T-helper 2 cell treated with Interferon-gamma antibody and Interleukin-4, amounts not matched to agents 100 ng/mL and 5 ng/mL, for 36 hours (primary cell): Measurements from ENCODE around the gene SIRPA. TPM values are rescaled to one million over a fixed set of nuclear protein-coding genes. Genes with fewer than 3 reads are reported as not detected.

Experiments
- intact Hi-C: fragments of 100-400 bp; cut with micrococcal nuclease; formaldehyde crosslinking; loops from one replicate; pipeline ENCODE4 v1.15.1; 2023
- total RNA-seq: library from RNA; stranded (reverse); gene quantifications from 2 replicates; pipeline ENCODE4 v1.2.3, GENCODE V29; 2022

Gene SIRPA
- total RNA-seq, 1 donor from 2014 or later, result not detected

- intact Hi-C loops, result no loop called here
Observed at GRCh38 chr20:1983301-1983700, 88.1 kb downstream of the SIRPA start.

GRCh38 chr20:1987826-1988225 lies 92.6 kb downstream of the SIRPA start:
- intact Hi-C loops, result no loop called here

Other genes starting within 250 kb of the SIRPA start
- 65.4 and 68.0 TPM in 2 replicates for gene SIRPG, start 237.6 kb upstream of the SIRPA start, total RNA-seq
- not detected in 2 replicates for gene PDYN, start 98.7 kb downstream of the SIRPA start, total RNA-seq
- gene STK35, start 206.4 kb downstream of the SIRPA start, total RNA-seq, result 17.8 and 18.9 TPM in 2 replicates